ENCODE data around the gene PARP16.
"Not testable (repeated sequence)": the region's sequence is repeated elsewhere in the genome, so short reads cannot be mapped to it uniquely, and the experiment has no call there.

Gene PARP16

GRCh38 chr15:65245096-65245856, 41.4 kb downstream of the PARP16 start:
- DNase-seq (ENCODE audit: low read depth in 3 of 3, low spot score in 1 of 3) = no peak

GRCh38 chr15:65244638-65245037, 42.0 kb downstream of the PARP16 start:
- DNase-seq (ENCODE audit: low read depth in 3 of 3, low spot score in 1 of 3) = no peak

GRCh38 chr15:65236443-65236842, 50.2 kb downstream of the PARP16 start:
- not testable (repeated sequence) for DNase-seq (ENCODE audit: low read depth in 3 of 3, low spot score in 1 of 3)

- DNase-seq (ENCODE audit: low read depth in 3 of 3, low spot score in 1 of 3) = no peak
Measured at GRCh38 chr15:65233696-65234095, 53.0 kb downstream of the PARP16 start.

- no peak for DNase-seq (ENCODE audit: low read depth in 3 of 3, low spot score in 1 of 3)
Measured at GRCh38 chr15:65232520-65232919, 54.2 kb downstream of the PARP16 start.

- no peak for DNase-seq (ENCODE audit: low read depth in 3 of 3, low spot score in 1 of 3)
Measured at GRCh38 chr15:65231306-65231705, 55.4 kb downstream of the PARP16 start.

- DNase-seq (ENCODE audit: low read depth in 3 of 3, low spot score in 1 of 3) = not testable (repeated sequence)
Measured at GRCh38 chr15:65226901-65227300, 59.8 kb downstream of the PARP16 start.

- no peak for DNase-seq (ENCODE audit: low read depth in 3 of 3, low spot score in 1 of 3)
Measured at GRCh38 chr15:65226221-65226620, 60.5 kb downstream of the PARP16 start.

- DNase-seq (ENCODE audit: low read depth in 3 of 3, low spot score in 1 of 3) = no peak
Measured at GRCh38 chr15:65223996-65224395, 62.7 kb downstream of the PARP16 start.

GRCh38 chr15:65222891-65223290, 63.8 kb downstream of the PARP16 start:
- no peak for DNase-seq (ENCODE audit: low read depth in 3 of 3, low spot score in 1 of 3)

GRCh38 chr15:65221697-65222096, 65.0 kb downstream of the PARP16 start:
- no peak for DNase-seq (ENCODE audit: low read depth in 3 of 3, low spot score in 1 of 3)

- DNase-seq (ENCODE audit: low read depth in 3 of 3, low spot score in 1 of 3) = no peak
Measured at GRCh38 chr15:65219137-65219536, 67.5 kb downstream of the PARP16 start.

- DNase-seq (ENCODE audit: low read depth in 3 of 3, low spot score in 1 of 3) = no peak
Measured at GRCh38 chr15:65217526-65218482, 68.9 kb downstream of the PARP16 start.

GRCh38 chr15:65215496-65215895, 71.2 kb downstream of the PARP16 start:
- no peak for DNase-seq (ENCODE audit: low read depth in 3 of 3, low spot score in 1 of 3)

- DNase-seq (ENCODE audit: low read depth in 3 of 3, low spot score in 1 of 3) = no peak
Measured at GRCh38 chr15:65214010-65214409, 72.7 kb downstream of the PARP16 start.

GRCh38 chr15:65213241-65213640, 73.4 kb downstream of the PARP16 start:
- no peak for DNase-seq (ENCODE audit: low read depth in 3 of 3, low spot score in 1 of 3)

GRCh38 chr15:65212097-65212496, 74.6 kb downstream of the PARP16 start:
- peak in 2 of 3 donors; percentile 2 to 13 for DNase-seq (ENCODE audit: low read depth in 3 of 3, low spot score in 1 of 3)

GRCh38 chr15:65211482-65211982, 75.2 kb downstream of the PARP16 start:
- DNase-seq (ENCODE audit: low read depth in 3 of 3, low spot score in 1 of 3) = no peak

- DNase-seq (ENCODE audit: low read depth in 3 of 3, low spot score in 1 of 3) = no peak
Measured at GRCh38 chr15:65210770-65211481, 75.8 kb downstream of the PARP16 start, which contains the start of gene CILP. Gene CILP, minus strand, starts transcription at chr15:65211473. Its CDS starts 1,718 bp downstream, at chr15:65209755.

GRCh38 chr15:65209701-65210643, 76.7 kb downstream of the PARP16 start:
- no peak for DNase-seq (ENCODE audit: low read depth in 3 of 3, low spot score in 1 of 3)
